ENCODE data around the gene HSPE1. TPM values are rescaled to one million over a fixed set of nuclear protein-coding genes. Genes with fewer than 3 reads are reported as not detected.
"Not testable (repeated sequence)": the region's sequence is repeated elsewhere in the genome, so short reads cannot be mapped to it uniquely, and the experiment has no call there.

HSPE1 gene
- total RNA-seq: 10 to 100 TPM; 23.5 to 92.8 (median 51.0) TPM

DNA sequence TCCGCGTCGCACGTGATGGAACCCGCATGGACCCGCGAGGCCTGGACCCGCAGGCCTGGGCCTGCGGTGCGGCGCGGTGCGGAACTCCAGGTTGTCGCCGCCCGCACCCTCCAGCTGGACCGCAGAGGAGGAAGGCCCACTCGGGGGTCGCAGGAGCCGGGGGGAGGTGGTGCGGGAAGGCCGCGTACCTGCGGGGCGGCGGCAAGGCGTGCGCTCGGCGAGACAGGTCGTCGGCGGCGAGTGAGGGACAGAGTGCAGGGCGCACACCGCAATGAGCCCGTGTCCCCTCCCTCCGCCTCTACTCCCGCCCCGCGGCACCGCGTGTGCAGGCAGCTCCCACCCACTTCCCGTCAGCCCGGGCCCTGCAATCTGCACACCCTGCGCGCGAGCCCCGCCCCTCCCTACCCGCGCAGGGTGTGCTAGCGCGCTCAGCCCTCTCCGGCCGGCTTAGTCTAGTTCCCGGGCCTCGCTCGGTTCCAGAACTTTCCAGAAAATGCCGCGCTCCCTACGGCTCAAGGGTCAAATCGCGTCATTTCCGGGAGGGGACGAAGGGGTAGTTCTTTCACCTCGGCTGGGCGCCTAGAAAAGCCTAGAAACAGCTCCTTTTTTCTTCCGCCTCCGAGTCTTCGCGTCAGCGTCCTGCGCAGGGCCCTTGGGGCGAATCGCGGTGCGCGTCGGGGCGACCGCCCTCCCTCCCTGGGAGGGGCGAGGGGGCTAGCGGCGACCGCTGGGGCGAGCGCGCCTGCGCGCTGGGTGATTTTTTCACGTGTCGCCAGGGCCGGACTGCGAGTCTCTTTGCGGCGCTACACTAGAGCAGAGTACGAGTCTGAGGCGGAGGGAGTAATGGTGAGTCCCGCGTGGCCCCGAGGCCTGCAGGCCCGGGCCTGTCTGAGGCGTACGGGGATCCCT is at the start of gene HSPE1, which contains the start of gene HSPD1:
Gene HSPE1, plus strand, starts transcription at position 786 of the 909 bp plus-strand sequence. Its CDS starts 58 bp downstream, at position 844.
Gene HSPD1, minus strand, starts transcription at position 247 of the 909 bp plus-strand sequence. CDS start 992 bp downstream, outside the sequence.
- H3K9me3 ChIP-seq: no peaks in the 10 kb centered on the region
- H3K27me3 ChIP-seq: no peaks in the 10 kb centered on the region
- TF ChIP-seq EP300 (IDR thresholded peaks at IDR 0.05) (peak; percentile 29 to 92 (median 72)), POLR2A (IDR thresholded peaks at IDR 0.05) (peak in 3 of 4 donors; percentile 94 to 95 (median 94)), CTCF (IDR thresholded peaks at IDR 0.05) (peak in 1 of 6 experiments; percentile 13), POLR2AphosphoS5 (IDR thresholded peaks at IDR 0.05) (peak; percentile 92 to 97)
- peak within 1 kb of the TSS; percentile 87 to 97 (median 92) for H3K27ac ChIP-seq
- H3K36me3 ChIP-seq: peaks cover 0 to 51% (median 20%) of the 10 kb centered on the region in 4 donors
- ATAC-seq (ENCODE audit: low FRiP score in 2 of 2) (peak; percentile 98 to 100), DNase-seq (peak; percentile 98 to 99)
- peaks cover 32 to 51% (median 41%) of the 10 kb centered on the region in 4 donors for H3K4me1 ChIP-seq
- H3K4me3 ChIP-seq: peak within 1 kb of the TSS; percentile 80 to 92 (median 82)
- WGBS, 2 donors: 1 to 2% methylated on average over 11 to 68 of the region's 104 CpGs

- H3K4me3 ChIP-seq: peak overlapping the region in 1 of 4 donors; percentile 13
- no peaks in the 10 kb centered on the region for H3K27me3 ChIP-seq
- DNase-seq (peak; percentile 31 to 90), ATAC-seq (ENCODE audit: low FRiP score in 2 of 2) (no peak)
- no peaks in the 10 kb centered on the region for H3K9me3 ChIP-seq
- no peaks in the 10 kb centered on the region for H3K36me3 ChIP-seq
- peaks cover 13 to 21% (median 16%) of the 10 kb centered on the region in 4 donors for H3K4me1 ChIP-seq
- no peak overlapping the region for H3K27ac ChIP-seq
- 75 to 90% methylated on average over 19 to 23 of the region's 25 CpGs for WGBS, 2 donors
- TF ChIP-seq EP300 (IDR thresholded peaks at IDR 0.05): no peak
- no peak for TF ChIP-seq POLR2AphosphoS5 (IDR thresholded peaks at IDR 0.05)
- no peak for TF ChIP-seq CTCF (IDR thresholded peaks at IDR 0.05)
- no peak for TF ChIP-seq POLR2A (IDR thresholded peaks at IDR 0.05)
These were observed 49.7 kb upstream of the HSPE1 start for GRCh38 chr2:197450465-197450864.

DNA sequence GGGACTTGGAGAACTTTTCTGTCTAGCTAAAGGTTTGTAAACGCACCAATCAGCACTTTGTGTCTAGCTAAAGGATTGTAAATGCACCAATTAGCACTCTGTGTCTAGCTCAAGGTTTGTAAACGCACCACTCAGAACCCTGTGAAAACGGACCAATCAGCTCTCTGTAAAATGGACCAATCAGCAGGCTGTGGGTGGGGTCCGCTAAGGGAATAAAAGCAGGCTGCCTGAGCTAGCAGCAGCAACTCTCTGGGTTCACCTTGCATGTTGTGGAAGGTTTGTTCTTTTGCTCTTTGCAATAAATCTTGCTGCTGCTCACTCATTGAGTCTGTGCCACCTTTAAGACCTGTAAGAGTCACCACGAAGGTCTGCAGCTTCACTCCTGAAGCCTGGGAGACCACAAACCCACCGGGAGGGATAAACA is 49.2 kb upstream of the HSPE1 start:
- DNase-seq; H3K36me3 ChIP-seq; H3K27me3 ChIP-seq; H3K27ac ChIP-seq; H3K9me3 ChIP-seq; ATAC-seq (ENCODE audit: low FRiP score in 2 of 2): not testable (repeated sequence)
- H3K4me3 ChIP-seq: peak overlapping the region in 1 of 4 donors; percentile 13
- peaks cover 13 to 22% (median 17%) of the 10 kb centered on the region in 4 donors for H3K4me1 ChIP-seq
- WGBS, 2 donors: 82 to 91% methylated on average over 6 of the region's 6 CpGs

DNA sequence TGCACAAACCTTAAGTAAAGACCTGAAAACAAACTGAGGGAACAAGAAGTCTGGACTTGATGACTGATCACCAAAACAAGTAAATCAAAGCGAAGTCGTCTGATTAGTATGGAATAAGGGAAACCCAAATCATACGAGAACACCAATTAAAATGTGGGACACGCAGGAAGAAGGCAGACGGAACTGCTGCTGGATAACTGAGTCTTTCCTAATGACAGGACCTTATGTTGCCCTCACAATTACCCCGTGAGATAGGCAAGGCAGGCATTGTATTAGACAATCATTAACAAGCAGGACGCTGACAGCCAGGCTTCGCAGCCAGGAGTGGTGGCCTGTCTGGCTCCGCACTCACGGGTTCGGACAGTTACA is 47.4 kb upstream of the HSPE1 start:
- H3K27me3 ChIP-seq: no peaks in the 10 kb centered on the region
- ATAC-seq (ENCODE audit: low FRiP score in 2 of 2) (no peak), DNase-seq (no peak)
- TF ChIP-seq EP300 (IDR thresholded peaks at IDR 0.05) (no peak), POLR2AphosphoS5 (IDR thresholded peaks at IDR 0.05) (no peak), POLR2A (IDR thresholded peaks at IDR 0.05) (peak in 1 of 4 donors; percentile 41), CTCF (IDR thresholded peaks at IDR 0.05) (no peak)
- H3K4me1 ChIP-seq: peaks cover 13 to 38% (median 21%) of the 10 kb centered on the region in 4 donors
- no peaks in the 10 kb centered on the region for H3K9me3 ChIP-seq
- WGBS, 2 donors: 4 to 8% methylated on average over 6 to 11 of the region's 11 CpGs
- H3K36me3 ChIP-seq: no peaks in the 10 kb centered on the region
- peak overlapping the region; percentile 43 to 94 (median 86) for H3K4me3 ChIP-seq
- H3K27ac ChIP-seq: peak overlapping the region; percentile 95 to 100 (median 98)
